ENCODE measurements around the gene YPEL2.

- TF ChIP-seq CTCF (IDR thresholded peaks at IDR 0.05) (no peak), ZFX (IDR thresholded peaks at IDR 0.05; ENCODE audit: borderline replicate concordance) (no peak)
Observed at GRCh38 chr17:59372138-59372751, 40.8 kb downstream of the YPEL2 start.
